TTC549 (cell line): ENCODE results near the gene PRPF19.

Experiments used
- FAIRE-seq: peaks from 2 replicates; lab custom pipeline; 2012; peaks lifted over from hg19 to GRCh38; lab: Jason Lieb, UNC

PRPF19 gene

DNA sequence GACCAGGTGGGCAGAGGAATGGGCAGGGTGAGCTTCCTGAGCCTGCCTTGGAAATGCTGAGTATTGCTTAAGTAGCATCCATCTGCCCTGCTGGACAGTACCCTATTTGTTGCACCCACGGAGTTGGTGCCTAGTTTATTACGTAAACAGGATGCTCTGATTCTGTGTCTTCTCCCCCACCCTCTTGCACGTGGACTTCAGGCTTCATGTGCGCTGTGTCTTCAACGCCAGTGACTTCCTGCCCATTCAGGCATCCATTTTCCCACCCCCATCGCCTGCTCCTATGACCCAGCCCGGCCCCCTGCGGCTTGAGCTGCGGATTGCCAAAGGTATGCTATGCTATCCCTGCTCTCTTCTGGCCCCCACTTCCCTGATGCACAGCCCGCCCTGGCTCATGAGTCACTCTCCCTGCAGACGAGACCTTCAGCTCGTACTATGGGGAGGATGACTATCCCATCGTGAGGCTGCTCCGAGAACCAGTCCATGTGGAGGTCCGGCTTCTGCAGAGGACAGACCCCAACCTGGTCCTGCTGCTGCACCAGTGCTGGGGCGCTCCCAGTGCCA lies 33.3 kb downstream of the PRPF19 start:
- FAIRE-seq, result no peak

DNA sequence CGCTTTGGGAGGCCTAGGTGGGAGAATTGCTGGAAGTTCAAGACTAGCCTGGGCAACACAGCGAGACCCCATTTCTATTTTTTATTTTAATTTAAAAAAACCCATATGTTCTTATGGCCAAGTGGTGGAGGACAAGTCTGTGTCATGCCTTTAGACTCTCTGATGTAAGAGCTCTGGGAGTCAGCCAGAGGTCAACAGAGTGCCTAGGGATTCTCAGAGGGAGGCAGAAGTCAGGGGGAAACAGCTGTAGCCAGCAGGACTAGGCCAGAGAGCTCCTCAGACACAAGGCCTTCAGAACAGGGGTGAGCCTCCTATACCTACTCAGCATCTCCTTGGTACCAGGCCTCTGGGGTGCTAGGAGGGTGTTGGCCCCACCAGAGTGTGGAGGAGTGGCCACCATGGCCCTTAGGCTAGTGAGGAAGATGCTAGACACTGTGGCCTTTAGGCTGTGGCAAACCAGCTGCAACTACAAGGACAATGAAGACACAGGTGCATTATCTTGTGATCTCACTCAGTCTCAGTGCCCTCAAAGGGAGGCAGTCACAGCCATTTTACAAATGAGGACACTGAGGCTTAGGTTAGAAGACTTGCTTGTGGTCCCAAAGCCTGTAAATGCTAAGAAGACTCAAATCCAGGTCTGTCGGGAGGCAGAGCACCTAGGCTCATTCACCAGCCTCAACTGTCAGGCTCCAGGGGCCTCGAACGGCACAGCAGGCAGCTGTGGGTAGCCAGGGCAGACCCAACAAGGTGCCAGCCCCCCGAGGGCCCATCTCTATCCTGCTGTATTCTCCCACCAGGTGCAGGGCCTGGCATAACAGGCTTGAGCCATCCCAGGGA lies 34.0 kb downstream of the PRPF19 start:
- FAIRE-seq, result no peak

DNA sequence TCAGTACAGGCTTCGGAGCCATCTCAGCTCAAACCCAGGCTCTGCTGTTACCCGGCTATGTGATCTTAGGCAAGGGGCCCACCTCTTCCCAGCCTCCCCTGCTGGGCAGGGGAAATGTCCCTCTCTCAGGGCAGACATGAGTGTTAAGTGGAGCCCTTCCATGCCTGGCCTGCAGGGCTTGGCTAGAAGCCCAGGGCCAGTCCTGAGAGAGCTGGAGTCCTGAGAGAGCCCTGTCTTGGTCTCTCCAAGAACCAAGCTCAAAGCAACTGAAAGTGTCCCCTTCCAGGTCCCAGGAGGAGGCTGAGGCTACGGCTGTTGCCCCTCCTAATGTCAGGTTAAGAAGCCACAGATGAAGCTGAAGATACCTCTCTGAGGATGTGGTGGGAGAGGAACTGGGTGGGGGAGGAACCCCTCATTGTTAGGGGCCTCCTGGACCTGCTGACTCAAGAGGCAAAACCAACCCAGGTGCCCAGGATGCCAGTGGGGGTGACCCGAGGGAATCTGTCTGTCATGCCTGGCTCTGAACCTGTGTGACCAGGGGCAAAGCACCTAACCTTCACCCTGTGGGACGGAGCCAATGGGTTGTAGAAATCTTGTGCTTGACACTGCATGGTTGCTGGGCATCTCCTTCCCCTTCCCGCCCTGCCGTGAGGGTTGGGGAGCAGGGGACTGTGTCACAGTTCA lies 34.9 kb downstream of the PRPF19 start:
- FAIRE-seq, result no peak

DNA sequence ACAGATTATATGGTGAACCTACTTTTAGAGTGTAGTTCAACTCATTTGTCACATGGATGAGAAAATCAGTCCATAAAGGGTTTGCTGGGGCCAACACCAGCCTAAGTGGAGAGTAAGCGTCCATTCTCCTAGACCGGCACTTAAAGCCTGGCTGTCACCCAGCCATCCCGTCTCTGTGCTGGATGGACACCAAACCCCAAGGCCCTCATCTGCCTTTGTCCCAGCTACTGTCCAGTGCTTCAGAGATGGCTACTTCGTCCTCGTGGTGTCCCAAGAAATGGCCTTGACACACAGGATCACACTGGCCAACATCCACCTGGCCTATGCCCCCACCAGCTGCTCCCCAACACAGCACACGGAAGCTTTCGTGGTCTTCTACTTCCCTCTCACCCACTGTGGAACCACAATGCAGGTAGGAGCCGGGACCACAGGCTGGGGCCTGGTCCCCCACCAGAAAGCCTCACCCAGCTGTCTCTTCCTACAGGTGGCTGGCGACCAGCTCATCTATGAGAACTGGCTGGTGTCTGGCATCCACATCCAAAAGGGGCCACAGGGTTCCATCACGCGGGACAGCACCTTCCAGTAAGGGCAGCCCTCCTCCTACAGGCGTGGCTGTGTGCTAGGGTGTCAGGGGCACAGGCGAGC lies 35.5 kb downstream of the PRPF19 start:
- FAIRE-seq, result no peak

DNA sequence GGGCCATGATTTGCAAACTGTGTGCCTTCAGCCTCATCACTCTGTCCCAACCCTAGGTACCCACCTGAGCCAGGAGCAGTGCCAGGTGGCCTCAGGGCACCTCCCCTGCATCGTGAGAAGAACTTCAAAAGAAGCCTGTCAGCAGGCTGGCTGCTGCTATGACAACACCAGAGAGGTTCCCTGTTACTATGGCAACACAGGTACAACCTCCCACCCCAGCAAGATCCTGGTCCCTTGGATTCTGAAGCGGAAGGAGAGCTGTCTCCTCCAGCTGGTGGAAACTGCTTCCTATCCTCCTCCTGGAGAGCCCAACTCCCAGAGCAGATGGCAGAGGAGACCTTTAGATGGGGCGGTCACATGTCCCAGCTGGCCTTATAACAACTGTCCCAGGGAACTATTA lies 36.1 kb downstream of the PRPF19 start:
- no peak for FAIRE-seq

DNA sequence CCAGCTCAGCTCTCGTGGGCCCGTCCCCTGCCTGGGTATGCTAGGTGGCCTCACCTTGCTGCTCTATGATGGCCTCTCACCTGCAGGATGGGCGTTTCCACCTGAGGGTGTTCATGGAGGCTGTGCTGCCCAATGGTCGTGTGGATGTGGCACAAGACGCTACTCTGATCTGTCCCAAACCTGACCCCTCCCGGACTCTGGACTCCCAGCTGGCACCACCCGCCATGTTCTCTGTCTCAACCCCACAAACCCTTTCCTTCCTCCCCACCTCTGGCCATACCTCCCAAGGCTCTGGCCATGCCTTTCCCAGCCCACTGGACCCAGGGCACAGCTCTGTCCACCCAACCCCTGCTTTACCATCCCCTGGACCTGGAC lies 36.9 kb downstream of the PRPF19 start:
- FAIRE-seq, result no peak

DNA sequence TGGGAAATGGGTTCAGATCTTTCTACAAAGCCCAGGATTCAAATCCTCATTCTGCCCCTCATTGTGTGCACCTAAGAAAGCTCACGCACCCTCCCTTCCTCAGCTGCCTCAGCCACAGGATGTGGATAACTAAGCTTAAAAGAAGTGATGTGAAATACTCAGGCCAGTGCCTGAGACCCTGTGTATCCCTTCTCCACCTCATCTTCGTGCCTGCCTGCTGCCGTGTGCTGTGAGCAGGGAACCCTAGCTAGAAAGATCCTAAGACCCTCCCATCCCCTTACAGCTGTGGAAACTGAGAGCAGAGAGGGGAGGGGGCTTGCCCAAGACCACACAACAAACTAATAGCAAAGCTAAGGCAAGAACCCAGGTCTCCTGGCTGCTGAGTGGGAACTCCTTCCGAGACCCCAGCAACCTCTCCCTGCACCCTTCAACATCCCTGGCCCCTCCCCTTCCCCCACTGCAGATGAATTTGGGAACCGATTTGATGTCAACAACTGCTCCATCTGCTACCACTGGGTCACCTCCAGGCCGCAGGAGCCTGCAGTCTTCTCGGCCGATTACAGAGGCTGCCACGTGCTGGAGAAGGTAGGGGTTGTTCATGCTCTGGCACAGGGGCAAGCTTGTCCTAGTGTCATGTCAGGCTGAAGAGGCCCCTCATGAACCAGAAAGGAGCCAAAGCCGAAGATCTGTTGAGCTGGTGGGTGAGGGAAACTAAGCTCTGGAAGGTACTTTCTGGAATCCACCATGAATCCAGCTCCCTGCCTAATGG lies 37.5 kb downstream of the PRPF19 start:
- no peak for FAIRE-seq

DNA sequence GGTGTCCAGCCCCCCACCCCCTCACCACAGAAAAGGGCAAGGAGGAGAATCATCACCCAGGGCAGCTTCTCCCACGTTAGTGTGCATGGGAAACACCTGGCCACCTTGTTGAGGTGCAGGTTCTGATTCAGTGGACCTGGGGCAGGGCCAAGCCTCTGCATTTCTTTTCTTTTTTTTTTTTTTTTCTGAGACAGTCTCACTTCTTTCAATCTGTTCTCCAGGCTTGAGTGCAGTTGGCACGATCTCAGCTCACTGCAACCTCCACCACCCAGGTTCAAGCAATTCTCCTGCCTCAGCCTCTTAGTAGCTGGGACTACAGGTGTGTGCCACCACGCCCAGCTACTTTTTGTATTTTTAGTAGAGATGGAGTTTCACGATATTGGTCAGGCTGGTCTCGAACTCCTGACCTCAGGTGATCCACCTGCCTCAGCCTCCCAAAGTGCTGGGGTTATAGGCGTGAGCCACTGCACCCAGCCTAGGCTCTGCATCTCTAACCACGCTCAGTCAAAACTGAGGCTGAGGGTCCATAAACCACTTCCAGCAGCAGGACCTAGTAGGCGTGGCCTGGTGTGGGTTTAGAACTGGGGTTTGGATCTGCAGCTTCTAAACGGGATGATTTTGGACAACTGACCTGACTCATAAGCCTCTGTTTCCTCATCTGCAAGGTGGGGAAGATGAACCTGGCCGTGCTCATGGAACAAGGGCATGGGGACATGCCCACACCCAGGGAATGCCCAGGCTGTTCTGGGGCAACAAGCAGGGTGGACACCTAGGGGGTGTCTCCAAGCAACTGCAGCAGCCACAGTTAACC lies 38.3 kb downstream of the PRPF19 start:
- FAIRE-seq, result no peak

DNA sequence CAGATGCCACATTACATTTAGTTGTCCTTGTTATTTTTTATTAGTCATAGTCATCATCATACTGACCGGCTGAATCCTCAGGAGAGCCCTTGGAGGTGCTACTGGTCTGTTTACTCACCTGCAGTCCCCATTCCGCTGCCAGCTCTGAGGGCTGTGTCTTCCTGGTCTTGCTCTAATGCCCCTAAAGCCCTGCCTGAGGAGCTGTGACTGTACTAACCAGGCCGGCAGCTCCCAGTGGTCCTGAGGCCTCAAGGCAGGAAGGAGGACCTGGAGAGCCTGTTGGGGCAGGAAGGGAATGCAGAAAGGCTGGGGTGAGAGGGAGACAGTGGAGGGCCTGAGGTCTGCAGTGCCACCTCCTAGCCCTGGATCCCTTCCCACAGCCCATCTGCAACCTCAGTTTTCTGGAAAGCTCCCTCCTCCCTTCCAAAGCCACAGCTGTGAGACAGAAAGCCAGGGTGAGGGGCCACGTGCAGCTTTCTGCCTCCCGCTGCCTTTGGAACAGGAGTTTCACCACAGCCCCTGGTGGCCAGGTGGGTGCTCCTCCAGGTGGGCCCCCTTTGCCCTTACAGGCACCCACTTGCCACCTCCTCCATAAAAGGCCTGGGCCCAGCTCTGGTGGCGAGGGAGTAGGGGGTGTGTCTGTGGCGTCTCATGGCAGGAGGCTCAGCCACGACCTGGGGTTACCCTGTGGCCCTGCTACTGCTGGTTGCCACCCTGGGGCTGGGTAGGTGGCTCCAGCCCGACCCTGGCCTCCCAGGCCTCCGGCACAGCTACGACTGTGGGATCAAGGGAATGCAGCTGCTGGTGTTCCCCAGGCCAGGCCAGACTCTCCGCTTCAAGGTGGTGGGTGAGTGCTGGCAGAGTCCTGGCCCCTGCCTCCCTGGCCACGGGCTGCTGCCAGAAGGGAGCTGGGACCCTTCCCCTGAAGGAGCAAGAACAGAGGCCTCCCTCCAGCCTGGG lies 39.2 kb downstream of the PRPF19 start, which contains the start of gene ZP1:
Gene ZP1 (plus strand): TSS at position 632 of the 960 bp plus-strand sequence. CDS start 20 bp downstream, at position 652.
- no peak for FAIRE-seq

DNA sequence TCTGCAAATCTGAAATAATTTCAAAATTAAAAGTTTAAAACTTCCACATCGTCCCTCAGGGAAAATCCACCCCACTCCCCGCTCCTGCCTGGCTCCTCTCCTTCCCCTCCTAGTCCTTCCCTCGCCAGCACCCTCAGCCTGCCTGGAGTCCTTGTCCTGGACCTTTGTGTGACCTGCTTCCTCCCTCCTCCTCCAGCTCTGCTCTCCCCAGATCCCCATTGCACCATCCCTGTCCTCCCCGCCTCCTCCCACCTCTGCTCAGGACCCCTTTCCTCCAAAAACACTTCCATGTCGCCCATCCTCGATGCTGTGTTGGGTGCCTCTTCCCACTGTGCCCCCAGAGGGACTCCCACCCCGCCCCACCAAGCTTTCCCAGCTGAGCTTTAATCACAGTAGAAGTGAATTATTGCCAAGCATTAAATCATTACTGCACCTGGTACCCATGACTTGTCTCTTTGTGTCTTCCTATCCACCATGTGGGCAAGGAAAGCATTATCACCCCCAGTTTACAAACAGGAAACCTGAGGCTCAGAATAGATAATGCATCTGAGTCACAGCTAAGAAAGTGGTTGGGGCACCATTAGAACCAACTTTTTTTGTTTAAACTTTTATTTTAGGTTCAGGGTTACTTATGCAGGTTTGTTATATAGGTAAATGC lies 41.4 kb downstream of the PRPF19 start:
- no peak for FAIRE-seq

DNA sequence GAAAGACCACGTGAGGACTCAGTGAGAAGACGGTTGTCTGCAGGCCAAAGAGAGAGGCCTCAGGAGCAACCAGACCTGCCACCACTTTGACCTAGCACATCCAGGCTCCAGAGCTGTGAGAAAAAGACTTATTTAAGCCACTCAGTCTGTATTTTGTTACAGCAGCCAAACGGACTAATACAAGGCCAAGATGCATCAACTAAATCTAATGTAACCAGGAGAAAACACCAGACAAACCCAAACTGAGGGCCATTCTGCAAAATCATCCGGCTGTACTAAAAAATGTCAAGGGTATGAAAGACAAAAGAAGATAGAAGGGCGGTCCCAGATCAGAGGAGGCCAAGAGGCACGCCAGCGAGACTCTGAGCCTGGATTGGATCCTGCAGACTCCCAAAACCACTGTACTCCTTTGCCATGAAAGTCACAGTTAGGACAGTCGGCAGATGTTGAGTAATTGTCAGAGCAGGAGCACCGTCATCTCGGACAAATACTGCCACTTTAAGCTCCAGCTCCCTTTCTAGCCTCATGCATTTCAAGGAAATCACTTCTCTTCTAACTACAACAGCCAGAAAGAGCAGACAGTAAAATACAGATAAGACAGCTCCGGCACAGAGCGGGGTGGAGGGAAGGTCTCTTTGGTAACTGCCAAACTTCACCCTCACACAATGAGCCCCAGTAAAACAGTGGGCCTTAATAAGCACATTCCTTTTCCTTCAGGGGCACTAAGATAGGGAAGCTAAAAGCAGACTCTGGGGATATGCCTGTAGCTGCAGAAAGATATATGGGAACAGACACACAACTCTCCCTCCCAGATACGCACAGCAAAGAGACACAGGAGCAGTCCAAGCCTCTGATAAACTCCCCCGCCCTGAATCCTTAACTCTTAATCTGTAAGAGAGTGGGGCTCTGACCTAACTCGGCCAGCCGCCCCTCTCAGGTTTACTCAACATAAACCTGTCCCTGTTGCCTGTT lies 42.5 kb downstream of the PRPF19 start:
- FAIRE-seq, result no peak

DNA sequence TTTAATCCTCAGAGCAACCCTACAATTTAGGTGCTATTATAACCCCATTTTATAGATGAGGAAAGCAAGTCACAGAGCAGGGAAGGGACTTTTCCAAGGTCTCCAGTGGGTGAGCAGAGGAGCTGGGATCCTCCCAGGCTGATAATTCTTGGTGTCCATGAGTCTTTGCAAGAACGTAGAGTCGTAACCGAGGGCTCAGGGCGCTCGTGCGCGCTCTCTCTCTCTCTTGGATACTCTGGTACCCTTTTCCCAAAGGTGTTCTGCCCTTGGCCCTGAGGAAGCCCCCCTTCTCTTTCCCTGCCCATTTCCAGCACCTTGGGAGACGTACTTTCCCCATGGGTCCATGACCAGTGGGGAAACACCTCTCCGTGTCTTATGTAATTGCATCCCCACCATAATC lies 44.2 kb downstream of the PRPF19 start:
- FAIRE-seq, result no peak

DNA sequence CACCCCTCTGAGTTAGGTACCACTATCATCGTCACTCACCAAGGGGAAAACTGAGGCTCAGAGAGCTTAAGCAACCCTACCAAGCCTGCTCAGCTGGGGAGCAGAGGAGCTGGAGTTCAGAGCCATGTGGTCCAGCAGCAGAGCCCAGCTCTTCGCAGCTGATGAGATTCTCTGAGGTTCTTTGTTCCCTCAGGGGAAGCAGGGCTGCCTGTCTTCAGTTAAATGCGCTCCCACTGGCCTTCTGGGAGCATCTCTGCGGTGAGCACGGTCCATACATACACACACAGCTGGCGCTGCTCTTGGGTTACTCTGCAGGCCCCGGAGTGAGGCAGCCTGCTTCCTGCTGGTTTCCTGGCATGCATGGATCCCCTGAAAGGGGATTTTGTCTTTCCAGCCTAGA lies 45.4 kb downstream of the PRPF19 start:
- FAIRE-seq, result no peak

DNA sequence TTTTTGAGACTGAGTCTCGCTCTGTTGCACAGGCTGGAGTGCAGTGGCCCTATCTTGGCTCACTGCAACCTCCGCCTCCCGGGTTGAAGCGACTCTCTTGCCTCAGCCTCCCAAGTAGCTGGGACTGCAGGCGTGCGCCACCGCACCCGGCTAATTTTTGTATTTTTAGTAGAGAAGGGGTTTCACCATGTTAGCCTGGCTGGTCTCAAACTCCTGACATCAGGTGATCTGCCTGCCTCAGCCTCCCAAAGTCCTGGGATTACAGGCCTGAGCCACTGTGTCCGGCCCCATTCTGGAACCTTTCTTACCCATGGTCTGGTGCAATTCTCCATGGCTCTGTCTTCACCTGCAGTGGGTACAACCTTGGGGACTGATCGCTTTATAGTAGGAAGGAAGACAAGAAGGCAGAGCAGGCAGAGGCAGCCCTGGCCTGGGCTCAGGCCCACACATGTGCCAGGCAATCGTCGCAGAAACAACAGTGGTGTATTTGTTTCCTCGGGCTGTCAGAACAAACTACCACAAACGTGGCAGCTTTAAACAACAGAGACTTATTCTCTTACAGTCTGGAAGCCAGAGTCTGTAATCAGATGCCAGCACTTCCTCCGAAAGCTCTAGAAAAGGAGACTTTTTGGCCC lies 46.7 kb downstream of the PRPF19 start:
- no peak for FAIRE-seq

DNA sequence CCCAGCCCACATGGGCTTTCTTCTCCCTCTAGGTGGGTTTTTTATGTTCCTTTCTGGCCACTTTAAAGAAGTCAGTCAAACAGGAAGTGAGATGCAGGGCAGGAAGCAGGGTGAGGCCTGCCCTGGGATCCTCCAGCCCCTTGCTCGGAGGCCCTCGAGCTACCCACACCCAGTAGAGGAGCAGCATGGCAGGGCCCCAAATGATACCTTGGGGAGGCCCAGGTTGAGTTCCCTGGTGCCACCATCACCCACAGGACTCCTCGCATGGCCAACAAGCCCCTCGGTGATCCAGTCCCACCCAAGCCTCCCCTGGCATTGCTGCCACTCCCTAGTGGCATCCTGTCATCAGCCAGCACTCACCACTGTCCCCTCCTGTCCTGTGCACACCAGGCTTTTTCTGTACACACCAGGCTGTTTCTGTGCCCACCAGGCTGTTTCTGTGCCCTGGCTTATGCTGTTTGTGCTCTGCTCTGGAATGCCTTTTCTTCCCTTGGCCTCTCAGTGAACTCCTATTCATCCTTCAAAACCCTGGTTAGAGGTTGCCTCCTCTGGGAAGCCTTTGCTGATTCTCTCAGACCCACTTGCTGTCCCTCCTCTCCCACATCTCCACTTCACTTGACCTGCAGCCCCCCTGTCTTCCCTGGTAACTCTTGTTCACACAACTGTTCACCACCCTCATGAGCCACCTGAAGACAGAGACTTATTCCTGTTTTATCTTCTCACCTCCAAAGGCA lies 47.5 kb downstream of the PRPF19 start:
- no peak for FAIRE-seq

DNA sequence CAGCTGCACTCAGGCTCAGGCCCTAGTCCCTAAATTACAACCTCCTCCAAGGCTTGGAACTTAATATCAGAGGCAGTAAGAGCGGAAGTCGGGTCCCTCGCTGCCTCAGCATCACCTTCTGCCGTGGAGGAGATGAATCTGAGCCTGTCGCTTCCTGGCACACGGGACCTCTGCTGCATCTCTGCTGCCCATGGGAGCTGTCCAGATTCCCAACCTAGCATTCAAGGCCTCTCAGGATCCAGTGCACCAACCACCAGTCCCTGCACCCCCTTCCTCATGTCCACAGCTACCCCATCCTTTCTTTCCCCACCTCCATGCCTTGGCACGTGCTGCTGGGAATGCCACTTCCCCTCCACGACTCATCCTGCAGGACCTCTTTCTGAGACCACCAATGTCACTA lies 48.1 kb downstream of the PRPF19 start:
- FAIRE-seq, result no peak
